ENCODE data around the gene ECHDC3.

ECHDC3 gene

DNA sequence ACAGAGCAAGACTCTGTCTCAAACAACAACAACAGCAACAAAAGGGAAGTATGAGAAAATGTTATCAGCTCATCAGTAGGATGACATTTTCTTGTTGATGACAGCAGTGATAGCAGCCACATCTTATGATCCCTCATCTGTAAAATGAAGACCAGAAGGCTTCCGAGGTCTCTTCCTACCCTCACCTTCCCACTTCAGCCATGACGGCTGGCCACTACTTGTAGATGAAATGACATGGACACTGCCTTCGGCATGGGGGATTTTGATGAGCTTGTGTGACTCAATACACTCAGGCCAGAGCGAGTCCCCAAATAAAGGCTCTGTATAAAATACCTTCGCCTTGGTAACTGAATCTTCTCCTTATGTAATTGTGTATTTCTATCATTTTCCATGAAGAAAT lies 6.7 kb downstream of the ECHDC3 start:
- DNase-seq (ENCODE audit: low read depth in 2 of 2), result no peak

DNA sequence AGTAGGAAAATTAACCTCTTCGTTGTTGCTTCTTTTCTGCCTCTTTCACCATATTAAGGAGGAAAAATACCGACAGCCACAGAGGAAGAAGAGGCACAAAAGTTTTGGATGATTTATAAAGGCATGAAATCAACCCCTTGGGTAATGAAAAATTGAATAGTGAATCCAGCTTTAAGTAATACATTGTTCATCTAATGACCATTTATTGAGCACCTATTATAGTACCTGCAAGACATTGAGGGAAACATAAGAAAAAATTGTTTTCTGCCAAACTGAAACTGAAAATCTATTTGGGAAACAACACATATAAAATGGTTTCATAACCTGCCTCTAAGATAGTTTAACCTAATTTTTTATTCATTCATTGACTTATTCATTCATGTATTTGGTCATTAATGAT lies 8.2 kb downstream of the ECHDC3 start:
- DNase-seq (ENCODE audit: low read depth in 2 of 2), result no peak

DNA sequence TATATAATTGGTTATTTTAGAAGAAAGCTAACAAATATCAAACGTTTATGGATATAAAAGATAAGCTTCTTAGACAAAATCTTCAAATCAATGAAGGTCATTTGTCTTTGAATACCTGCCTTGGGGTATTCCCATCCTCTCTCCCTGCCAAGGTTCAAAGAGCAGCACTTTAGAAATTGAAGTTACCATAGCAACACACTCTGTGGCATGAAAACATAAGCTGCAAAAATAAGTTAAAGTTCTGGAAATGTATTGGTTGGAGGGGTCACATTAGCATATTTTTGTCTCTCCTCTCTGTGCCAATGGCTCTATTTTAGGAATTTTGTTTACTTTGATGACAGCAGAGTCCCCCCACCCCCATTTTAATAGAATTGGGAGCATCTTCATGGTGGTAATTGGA lies 12.0 kb downstream of the ECHDC3 start:
- no peak for DNase-seq (ENCODE audit: low read depth in 2 of 2)

DNA sequence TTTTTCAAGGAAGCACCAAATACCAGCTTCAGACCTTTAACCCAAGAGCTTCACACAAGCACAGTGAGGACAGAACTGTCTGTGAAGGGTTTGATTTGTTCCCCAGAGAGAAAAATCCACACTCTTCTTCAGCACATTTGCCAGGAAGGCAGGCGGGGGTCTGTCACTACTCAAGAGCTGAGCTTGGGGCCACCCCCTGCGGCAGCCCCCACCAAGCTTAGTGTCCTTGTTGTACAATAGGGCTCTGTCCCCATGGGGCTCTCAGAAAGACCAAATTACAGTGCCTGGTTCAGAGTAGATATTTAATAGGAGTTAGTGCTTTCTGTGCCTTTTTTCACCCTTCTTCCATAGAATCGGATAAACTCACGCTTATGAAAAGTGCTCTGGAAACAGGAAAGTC lies 12.4 kb downstream of the ECHDC3 start:
- no peak for DNase-seq (ENCODE audit: low read depth in 2 of 2)

DNA sequence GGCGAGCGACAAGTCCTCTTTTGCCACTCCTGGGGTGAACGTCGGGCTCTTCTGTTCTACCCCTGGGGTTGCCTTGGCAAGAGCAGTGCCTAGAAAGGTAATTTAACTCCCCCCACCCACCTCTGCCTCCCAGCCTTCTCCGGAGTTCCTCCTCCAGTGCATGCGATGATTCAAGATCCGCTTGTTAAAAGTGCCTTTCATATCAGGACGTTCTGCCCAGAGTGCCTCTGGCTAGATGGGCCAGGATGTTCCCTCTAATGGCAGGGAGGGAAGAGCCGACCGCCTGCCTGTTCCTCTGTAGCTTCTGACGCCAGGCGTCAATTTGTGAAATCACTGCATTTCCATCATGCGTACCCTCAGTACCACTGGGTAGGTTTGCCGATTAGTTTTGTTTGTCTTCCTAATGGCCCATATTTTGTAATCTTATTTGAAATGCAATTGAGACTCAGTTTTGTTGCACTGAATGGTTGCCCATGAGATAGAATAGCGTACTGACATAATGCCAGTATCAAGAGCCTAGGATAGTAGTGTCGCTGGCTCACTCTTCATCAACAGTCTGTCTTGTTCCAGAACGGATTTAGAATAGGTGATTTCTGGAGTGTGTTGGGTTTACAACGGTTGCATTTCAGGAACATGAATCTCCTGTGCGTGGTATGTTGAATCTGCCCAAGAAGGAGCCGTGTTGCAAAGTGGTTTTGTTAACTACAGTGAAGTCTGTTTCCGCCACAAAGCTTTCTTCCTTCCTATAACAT lies 13.5 kb downstream of the ECHDC3 start:
- DNase-seq (ENCODE audit: low read depth in 2 of 2), result no peak

DNA sequence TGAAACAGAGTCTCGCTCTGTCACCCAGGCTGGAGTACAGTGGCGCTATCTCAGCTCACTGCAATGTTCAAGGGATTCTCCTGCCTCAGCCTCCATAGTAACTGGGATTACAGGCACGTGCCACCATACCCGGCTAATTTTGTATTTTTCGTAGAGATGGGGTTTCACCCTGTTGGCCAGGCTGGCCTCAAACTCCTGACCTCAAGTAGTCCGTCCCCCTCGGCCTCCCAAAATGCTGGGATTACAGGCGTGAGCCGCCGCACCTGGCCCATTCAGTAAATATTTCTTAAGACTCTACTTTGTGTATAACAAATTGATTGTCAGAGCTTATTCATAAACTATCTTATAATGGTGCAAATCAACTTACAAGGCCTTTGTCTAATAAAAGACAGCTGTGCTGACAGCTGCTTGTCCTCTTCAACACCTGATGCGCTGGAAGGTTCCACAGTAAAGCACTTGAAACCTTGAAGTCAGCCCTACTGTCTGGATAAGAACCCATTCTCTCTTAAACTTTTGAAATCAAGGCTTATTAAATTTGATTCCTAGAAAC lies 14.7 kb downstream of the ECHDC3 start:
- no peak for DNase-seq (ENCODE audit: low read depth in 2 of 2)

DNA sequence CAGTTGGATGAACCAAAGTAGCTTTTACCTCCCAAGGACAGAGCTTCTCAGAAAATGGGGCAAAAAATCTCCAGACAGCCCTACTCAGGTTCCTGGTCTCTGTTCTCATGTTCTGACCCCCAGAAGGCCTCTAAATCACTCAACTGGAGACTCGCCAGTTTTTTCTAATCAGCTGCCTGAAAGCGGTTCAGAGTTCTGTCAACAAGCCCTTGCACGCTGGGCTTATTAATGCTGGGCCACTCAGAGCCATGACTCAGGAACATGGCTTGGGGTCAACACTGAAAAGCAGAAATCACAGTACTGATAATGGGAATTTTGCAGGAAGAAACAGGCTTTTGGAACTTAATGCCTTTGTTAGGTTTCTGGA lies 15.3 kb downstream of the ECHDC3 start:
- DNase-seq (ENCODE audit: low read depth in 2 of 2), result no peak

DNA sequence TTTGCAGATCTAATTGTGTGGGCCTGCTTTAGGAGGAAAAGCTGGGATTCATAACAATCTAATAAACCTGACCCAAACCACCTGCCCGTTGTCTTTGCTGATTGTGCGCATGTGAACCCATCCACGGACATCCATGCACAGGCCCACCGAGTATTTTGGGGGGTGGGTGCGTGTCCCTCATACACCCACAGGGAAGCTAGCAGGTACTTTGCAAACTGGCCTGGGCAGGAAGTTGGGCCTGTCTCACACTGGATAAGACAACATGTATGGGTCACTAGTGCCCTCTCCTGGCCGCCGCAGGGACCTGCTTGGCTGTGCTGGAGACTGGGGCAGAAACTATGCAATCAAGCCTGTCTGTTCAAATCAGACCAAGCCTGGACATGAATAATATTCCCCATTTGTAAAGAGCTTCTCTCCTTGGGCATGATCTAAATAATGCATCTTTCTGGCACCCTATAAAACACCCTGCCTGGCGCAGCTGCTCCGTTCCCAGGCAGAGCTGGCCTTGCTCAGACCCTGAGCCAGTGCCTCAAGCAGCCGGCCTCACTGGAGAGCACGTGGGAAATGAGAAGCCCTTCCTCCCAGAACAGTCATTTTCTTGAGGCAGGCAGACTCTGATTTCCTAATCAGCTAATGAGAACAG lies 15.8 kb downstream of the ECHDC3 start:
- DNase-seq (ENCODE audit: low read depth in 2 of 2), result peak; percentile 68 to 79

DNA sequence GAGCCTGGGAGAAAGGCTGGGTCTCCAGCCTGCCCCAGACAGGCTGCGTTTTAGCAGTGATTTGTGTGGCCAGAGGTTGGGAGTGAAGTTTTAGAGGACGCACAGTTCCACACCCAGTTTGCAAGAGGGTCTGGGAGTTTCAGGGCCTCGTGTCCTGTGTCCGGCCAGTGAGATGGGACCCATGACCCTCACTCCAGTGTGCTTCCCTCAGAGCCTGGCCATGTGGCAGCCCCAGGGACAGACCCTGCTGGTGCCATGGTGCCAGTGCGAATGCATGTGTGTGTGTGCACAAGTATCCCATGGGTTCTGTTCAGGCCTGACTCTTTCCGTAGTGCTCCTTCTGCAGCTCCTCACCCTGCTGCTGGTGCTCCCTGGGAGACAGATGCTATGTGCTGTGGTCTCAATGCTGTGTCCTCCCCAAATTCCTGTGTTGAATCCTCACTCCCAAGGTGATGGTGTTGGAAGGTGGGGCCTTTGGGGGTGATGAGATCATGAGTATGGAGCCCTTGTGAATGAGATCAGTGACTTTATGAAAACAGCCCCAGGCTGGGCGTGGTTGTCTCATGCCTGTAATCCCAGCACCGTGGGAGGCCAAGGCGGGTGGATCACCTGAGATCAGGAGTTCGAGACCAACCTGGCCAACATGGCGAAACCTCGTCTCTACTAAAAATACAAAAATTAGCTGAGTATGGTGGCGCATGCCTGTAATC lies 16.5 kb downstream of the ECHDC3 start:
- no peak for DNase-seq (ENCODE audit: low read depth in 2 of 2)

DNA sequence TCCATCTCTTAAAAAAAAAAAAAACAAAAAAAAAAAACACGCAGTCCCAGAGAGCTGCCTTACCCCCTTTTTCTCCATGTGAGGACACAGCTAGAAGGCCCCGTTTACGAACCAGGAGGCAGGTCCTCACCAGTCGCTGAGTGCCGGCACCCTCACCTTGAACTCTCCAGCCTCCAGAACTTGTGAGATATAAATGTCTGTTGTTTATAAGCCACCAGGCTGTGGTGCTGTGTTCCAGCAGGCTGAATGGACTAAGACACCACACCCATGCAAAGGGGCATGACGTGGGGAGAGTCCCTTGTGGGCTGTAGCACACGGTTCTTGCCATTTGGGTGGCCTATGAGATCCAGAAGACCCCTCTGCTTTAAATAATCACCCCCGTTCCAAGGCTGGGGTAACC lies 17.2 kb downstream of the ECHDC3 start:
- no peak for DNase-seq (ENCODE audit: low read depth in 2 of 2)

DNA sequence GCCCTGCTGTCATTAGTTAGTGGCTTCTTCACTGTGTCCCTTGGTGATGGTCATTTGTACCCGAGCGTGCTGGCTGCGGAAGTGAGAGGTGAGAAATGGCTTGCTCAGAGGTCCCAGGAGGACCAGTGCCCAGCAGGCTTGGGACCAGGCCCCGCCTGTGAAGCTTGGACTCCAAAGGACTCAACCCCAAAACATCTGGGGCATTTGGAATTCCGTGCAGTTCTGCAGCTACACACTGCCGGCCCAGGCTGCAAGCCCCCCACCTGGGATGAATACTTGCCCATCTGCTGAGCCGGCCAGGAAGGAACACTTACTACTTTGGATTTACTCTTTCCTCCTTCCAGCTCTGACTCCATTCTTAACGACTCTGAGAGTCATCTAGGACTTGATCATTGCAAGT lies 18.0 kb downstream of the ECHDC3 start:
- DNase-seq (ENCODE audit: low read depth in 2 of 2), result no peak

DNA sequence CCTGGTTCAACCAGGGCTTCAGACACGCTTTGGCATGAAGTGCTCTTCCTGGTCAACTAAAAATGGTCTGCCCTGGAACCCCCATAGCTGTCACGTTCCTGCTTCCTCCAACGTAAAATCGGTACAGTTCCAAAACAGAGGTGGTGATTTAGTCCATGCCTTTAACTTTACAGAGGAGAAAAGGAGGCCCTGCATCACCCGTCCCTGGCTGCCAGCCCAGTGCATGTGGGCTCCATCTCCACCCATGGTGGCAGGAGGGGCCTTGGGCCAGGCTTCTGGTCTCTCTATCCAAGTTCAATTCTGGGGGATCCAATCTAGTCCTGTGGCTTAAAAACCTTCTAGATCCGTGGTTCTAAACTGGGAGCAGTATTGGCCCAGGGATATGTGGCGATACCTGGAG lies 18.7 kb downstream of the ECHDC3 start:
- no peak for DNase-seq (ENCODE audit: low read depth in 2 of 2)

DNA sequence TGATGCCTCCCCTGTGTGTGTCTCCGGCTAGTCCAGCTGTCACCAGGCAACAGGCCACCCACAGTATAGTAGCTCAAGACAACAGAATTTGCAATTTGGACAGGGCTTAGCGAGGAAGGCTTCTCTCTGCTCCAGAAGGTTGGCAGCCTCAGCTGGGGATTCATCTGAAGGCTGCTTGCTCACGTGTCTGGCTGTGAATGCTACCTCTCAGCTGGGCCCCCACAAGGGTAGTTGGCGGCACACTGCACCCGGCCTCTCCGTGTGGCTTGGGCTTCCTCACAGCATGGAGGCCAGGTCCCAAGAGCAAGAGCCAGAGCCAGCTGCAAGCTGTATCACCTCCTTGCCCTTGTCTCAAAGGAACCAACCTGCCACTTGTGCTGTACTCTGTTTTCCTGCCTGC lies 19.2 kb downstream of the ECHDC3 start:
- no peak for DNase-seq (ENCODE audit: low read depth in 2 of 2)

DNA sequence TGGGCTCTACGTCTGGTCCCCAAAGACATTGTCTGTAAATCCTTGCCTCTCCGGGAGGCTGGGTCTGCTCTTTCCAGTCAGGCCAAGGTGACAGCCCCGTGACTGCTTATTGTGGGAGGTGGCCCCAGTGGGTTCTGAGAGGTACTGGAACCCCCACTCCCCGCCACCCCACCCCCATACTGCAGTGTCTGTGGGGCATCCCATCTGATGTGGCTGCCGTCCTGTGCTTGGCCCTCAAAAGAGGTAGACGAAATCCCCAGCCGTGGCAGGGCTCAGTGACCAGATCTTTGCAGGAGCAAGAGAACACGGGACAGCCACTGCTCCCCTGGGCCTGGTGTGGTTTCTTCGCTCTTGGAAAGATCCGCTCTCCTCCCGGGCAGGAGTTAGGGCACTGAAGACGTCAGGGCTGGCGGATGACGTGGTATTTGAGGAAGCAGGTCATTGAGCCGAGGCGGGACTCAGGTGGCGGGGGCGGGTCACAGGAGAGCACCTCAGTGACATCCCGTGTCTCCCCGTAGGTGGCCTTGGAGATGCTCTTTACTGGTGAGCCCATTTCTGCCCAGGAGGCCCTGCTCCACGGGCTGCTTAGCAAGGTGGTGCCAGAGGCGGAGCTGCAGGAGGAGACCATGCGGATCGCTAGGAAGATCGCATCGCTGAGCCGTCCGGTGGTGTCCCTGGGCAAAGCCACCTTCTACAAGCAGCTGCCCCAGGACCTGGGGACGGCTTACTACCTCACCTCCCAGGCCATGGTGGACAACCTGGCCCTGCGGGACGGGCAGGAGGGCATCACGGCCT lies 20.7 kb downstream of the ECHDC3 start:
- no peak for DNase-seq (ENCODE audit: low read depth in 2 of 2)

DNA sequence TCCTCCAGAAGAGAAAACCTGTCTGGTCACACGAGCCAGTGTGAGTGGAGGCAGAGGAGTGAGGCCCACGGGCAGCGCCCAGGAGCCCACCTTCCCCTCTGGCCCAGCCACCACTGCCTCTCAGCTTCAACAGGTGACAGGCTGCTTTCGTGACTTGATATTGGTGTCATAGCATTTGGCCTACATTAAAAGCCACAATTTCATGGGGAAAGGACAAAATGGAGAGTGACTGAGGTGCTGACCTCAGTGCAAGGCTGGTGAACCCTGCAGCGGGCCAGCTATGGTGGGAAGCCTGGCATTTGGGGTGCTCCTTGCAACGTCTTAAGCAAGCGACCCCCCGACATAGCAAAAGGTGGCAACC lies 21.3 kb downstream of the ECHDC3 start:
- DNase-seq (ENCODE audit: low read depth in 2 of 2), result no peak

DNA sequence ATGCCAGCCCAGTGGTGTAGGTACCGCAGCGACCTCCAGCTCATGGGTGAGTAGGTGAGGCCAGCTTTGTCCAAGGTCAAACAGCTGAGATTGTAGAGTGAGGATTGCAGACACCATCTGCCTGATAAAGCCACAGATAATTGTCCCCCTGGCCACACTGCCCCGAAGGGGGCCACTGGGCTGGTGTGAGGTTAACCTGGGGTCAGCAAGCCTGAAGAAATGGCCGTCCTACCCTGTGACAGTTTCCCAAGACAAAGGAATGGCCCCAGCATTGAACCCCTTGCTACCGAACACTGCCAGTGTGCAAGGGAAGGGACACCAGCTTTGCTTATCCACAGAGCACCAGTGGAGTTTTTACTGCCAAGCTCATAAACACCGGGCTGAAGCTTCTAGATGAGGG lies 23.0 kb downstream of the ECHDC3 start:
- no peak for DNase-seq (ENCODE audit: low read depth in 2 of 2)

DNA sequence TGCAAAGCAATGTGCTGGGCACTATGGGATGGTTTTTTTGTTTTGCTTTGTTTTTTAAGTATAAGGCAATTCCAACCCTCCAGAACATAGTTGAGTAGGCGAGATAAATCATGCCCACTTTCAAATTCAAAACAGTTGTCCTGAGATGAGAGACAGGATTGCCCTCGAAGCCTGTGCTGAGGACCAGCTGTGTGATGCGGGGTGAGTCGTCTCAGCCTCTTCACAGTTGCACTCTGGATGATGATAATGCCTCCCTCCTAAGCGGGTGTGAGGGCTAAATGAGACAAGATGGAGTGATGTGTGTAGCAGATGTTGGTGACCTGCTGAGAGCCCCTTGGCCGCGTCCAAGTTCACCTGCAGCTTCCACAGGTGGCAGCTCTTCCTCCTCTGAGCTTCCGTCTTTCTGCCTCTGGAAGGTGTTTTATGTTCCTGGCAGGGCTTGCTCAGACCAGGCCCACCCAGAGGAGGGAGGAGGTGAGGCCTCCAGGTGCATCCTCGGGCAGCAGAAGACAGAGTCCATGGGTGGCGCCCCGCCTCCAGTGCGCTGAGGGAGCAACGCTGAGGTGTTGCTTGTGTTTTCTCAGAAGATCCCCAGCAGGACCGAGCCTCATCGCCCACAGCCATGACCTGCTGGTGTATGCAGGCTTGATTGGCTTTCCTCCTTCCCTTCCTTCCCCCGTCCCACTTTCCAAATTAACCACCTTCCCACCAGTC lies 30.6 kb downstream of the ECHDC3 start:
- DNase-seq (ENCODE audit: low read depth in 2 of 2), result no peak

DNA sequence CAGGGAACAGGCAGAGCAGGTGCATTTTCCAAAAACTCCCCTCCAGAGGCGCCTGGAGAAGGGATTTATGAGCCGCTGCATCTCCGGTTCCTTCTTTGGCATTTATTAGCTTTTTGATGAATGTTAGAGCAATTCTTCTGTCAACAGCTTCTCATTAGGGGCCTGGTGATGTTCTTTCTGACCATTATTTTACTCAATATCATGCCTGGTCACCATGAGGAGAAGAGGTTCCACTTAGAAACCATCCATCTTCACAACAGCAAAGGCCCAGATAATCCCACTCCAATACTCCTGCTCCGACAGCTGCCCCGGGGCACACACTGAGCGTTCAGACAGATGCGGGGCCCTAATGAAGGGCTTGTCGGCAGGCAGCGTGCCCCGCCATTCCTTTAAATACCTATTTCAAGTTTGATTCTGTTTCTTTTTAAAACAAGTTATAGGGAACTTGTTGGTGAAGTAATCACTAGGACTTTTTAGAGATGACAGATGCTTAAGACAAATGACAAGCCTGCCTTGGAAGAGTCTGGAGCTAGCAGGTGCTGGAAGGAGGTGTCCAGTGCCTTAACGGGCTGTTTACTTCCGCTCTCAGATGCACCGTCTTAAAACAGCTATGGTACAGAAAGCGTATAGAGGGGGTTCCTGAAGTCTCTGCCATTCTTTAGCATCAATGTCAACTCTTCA lies 31.7 kb downstream of the ECHDC3 start:
- DNase-seq (ENCODE audit: low read depth in 2 of 2), result no peak

DNA sequence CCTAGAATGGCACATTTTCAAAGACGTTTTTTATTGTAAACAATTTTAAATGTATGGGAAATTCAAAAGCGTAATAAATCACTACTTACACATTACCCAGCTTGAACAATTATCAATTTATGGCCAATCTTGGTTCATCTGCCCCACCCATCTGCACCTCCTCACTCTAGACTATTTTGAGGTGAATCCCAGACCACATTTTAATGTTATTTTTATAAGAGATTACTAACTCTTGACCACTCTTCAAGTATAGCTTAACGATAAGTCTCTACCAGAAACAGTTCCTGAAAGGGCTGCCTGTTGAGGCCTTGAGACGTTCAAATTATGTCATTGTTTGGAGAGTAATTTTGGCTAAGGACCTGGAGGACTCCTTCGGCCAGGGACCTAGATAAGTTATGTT lies 33.2 kb downstream of the ECHDC3 start:
- DNase-seq (ENCODE audit: low read depth in 2 of 2), result no peak

DNA sequence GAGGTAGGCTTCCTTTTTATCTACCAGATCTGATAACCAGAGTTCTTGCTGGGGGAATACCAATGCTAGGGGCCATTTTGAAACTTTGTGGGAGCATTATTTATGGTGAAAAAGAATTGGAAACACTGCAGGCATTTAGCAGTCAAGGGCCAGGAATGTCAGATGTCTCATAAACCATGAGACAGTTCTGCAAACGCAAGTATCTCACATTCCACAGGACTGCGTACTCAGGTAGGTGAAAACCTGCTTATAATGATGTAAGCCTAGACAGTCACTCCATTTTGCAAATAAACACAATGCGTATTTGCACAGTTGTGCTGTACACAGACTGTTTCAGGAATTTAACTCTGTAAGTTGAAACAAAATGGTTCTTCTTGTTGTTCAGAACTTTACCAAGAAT lies 33.9 kb downstream of the ECHDC3 start:
- DNase-seq (ENCODE audit: low read depth in 2 of 2), result no peak

DNA sequence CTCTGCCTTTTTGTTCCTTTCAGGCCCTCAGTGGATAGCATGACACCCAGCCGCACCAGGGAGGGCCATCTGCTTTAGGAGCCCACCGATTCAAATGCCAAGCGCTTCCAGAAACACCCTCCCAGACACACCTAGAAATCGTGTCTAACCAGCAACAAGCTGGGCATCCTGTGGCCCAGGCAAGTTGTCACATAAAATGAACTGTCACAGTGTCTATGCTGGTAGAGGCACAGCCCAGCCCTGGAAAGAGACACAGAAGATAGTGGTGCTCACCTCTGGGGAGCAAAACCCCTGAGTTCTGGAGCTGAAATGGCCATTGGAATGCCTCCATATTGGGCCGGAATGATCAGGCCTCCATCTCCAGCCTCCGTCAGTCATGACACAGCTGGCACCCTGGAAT lies 38.9 kb downstream of the ECHDC3 start:
- DNase-seq (ENCODE audit: low read depth in 2 of 2), result no peak

Measured in stimulated activated CD8-positive, alpha-beta memory T cell treated with anti-CD3 and anti-CD28 coated beads, Interleukin-2, amount 100 ng/mL, for 48 hours (primary cell).